ENCODE data around the gene ZNF496.

- TF ChIP-seq ZNF426 (tag by site-specific recombination; IDR thresholded peaks at IDR 0.05) = no peak
- no peak for TF ChIP-seq AEBP2 (tag by site-specific recombination; IDR thresholded peaks at IDR 0.05; ENCODE audit: borderline replicate concordance)
- no peak for TF ChIP-seq CTCF (tag by site-specific recombination; IDR thresholded peaks at IDR 0.05)
- no peak for TF ChIP-seq ZBTB1 (tag by site-specific recombination; IDR thresholded peaks at IDR 0.05)
- no peak for TF ChIP-seq REST (tag by site-specific recombination; IDR thresholded peaks at IDR 0.05)
- TF ChIP-seq ZNF549 (tag by site-specific recombination; IDR thresholded peaks at IDR 0.05) = no peak
- TF ChIP-seq ZNF639 (tag by site-specific recombination; IDR thresholded peaks at IDR 0.05) = no peak
- no peak for TF ChIP-seq ZNF10 (tag by site-specific recombination; IDR thresholded peaks at IDR 0.05)
- no peak for TF ChIP-seq ZNF560 (tag by site-specific recombination; IDR thresholded peaks at IDR 0.05; ENCODE audit: borderline replicate concordance)
- TF ChIP-seq ZBTB11 (tag by site-specific recombination; conservative IDR thresholded peaks at IDR 0.05; ENCODE audit: low read depth) = no peak
- no peak for TF ChIP-seq ZNF221 (tag by site-specific recombination; IDR thresholded peaks at IDR 0.05; ENCODE audit: borderline replicate concordance)
- no peak for TF ChIP-seq SALL2 (tag by site-specific recombination; IDR thresholded peaks at IDR 0.05; ENCODE audit: borderline replicate concordance)
These were observed 39.7 kb downstream of the ZNF496 start for GRCh38 chr1:247291833-247292561.
